Tibial nerve (tissue), 4 donors: ENCODE results near the gene ST6GALNAC1. TPM values are rescaled to one million over a fixed set of nuclear protein-coding genes. Genes with fewer than 3 reads are reported as not detected.

Source experiments
- DNase-seq, 2 donors: peaks; one replicate each; pipeline ENCODE4 v3.0.0-alpha.2; 2019; ENCODE audit warnings: low spot score in 2 of 2
- H3K27ac ChIP-seq, 4 donors: fragments of 200-600 bp; sonication (generic) in 3 of 4; one replicate each; pipeline ENCODE4 v1.5.1; 2017 to 2019; ENCODE audit warnings: mild to moderate bottlenecking in 1 of 4
- H3K27me3 ChIP-seq, 2 donors: fragments of 200-600 bp; sonication (generic) in 1 of 2; one replicate each; pipeline versions ENCODE4 v1.5.1 to v1.6.0; 2017 to 2019
- H3K36me3 ChIP-seq, 3 donors: fragments of 200-600 bp; sonication (generic); one replicate each; pipeline ENCODE4 v1.5.1; 2018 to 2019
- H3K4me1 ChIP-seq, 4 donors: fragments of 200-600 bp; sonication (generic) in 3 of 4; one replicate each; pipeline ENCODE4 v1.5.1; 2017 to 2019
- H3K4me3 ChIP-seq, 4 donors: fragments of 200-600 bp; sonication (generic) in 3 of 4; one replicate each; pipeline ENCODE4 v1.5.1; 2017 to 2019; ENCODE audit warnings: mild to moderate bottlenecking in 1 of 4, moderate library complexity in 1 of 4
- H3K9me3 ChIP-seq, 4 donors: fragments of 200-600 bp; sonication (generic) in 3 of 4; one replicate each; pipeline ENCODE4 v1.5.1; 2017 to 2019
- CTCF ChIP-seq, 5 experiments: fragments of 200-600 bp in 3 of 5; fragments of 450-650 bp in 2 of 5; sonication (generic) in 3 of 5; IDR thresholded peaks; one replicate each; pipeline ENCODE4 v1.5.1; 2016 to 2019; ENCODE audit warnings: antibody characterized with exemption in 5 of 5, mild to moderate bottlenecking in 3 of 5, moderate library complexity in 2 of 5
- EP300 ChIP-seq, 2 donors: sonication (generic); formaldehyde crosslinking; IDR thresholded peaks; one replicate each; pipeline ENCODE4 v1.6.1; 2017; ENCODE audit warnings: antibody characterized with exemption in 2 of 2, mild to moderate bottlenecking in 1 of 2
- POLR2A ChIP-seq, 2 donors: fragments of 450-650 bp; IDR thresholded peaks; one replicate each; pipeline ENCODE4 v1.6.1; 2017; ENCODE audit warnings: antibody characterized with exemption in 2 of 2, mild to moderate bottlenecking in 2 of 2, moderate library complexity in 2 of 2
- WGBS, 2 donors: methylation state at CpG; one replicate each; pipeline ENCODE4 v1.1.5; 2018; 5-methylcytosine and 5-hydroxymethylcytosine counted together
- total RNA-seq, 4 donors: library from RNA; depleted of rRNA; stranded (reverse); fragments of >200 nt; gene quantifications; one replicate each; pipeline ENCODE4 v1.1.0, GENCODE V29; 2016

The ST6GALNAC1 gene
- total RNA-seq, 4 donors from 2014 or later = 2.4 to 13.8 (median 7.4) TPM

- Histone ChIP-seq H3K9me3 (no peaks in the 10 kb centered on the region), H3K27ac (no peak overlapping the region), H3K27me3 (no peaks in the 10 kb centered on the region), H3K36me3 (no peaks in the 10 kb centered on the region), H3K4me3 (no peak overlapping the region), H3K4me1 (peaks cover 0 to 11% (median 5%) of the 10 kb centered on the region in 4 donors)
- TF ChIP-seq CTCF (IDR thresholded peaks at IDR 0.05) = no peak
- no peak for TF ChIP-seq POLR2A (IDR thresholded peaks at IDR 0.05)
- TF ChIP-seq EP300 (IDR thresholded peaks at IDR 0.05) = no peak
- WGBS, 2 donors = 45 to 62% methylated on average over 2 of the region's 2 CpGs
- DNase-seq = no peak
Observed at GRCh38 chr17:76667491-76667755, 23.9 kb upstream of the ST6GALNAC1 start.

- TF ChIP-seq POLR2A (IDR thresholded peaks at IDR 0.05) (no peak), EP300 (IDR thresholded peaks at IDR 0.05) (no peak), CTCF (IDR thresholded peaks at IDR 0.05) (no peak)
- no peaks in the 10 kb centered on the region for H3K4me1 ChIP-seq
- no peak overlapping the region for H3K27ac ChIP-seq
- no peaks in the 10 kb centered on the region for H3K9me3 ChIP-seq
- no peak for DNase-seq
- H3K27me3 ChIP-seq = no peaks in the 10 kb centered on the region
- 59 to 68% methylated on average over 3 of the region's 3 CpGs for WGBS, 2 donors
- no peak overlapping the region for H3K4me3 ChIP-seq
- H3K36me3 ChIP-seq = no peaks in the 10 kb centered on the region
Observed at GRCh38 chr17:76660656-76661042, 17.1 kb upstream of the ST6GALNAC1 start.

DNA sequence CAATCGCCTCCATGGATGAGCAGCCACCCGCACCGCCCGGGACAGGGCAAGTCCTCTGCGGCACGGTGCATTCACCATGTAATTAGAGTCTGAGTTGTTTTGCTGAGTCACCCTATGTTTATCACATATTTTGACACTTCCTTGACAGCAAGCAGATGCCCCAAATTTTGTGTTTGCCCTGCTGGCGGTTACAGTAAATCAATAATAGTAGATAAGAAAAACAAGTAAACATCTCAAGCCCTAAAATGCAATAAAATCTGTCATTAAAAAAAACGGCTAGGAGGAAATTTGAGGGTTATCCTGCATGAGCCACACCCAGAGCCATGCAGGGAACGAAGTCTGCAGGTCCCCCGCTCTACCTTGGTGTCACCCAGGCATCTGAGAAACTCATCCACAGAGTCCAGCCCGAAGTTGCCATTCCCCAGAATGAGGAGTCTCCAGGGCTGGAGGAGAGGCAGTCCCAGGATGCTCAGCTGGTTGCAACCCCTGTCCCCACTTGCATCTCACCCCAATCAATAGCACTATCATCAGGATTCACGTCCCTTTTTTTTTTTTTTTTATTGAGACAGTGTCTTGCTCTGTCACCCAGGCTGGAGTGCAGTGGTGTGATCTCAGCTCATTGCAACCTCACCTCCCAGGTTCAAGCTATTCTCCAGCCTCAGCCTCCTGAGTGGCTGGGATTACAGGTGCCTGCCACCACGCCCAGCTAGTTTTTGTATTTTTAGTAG, 16.5 kb upstream of the ST6GALNAC1 start:
- no peaks in the 10 kb centered on the region for H3K36me3 ChIP-seq
- 37 to 41% methylated on average over 13 of the region's 13 CpGs for WGBS, 2 donors
- H3K4me1 ChIP-seq = no peaks in the 10 kb centered on the region
- no peak for DNase-seq
- H3K4me3 ChIP-seq = no peak overlapping the region
- no peak for TF ChIP-seq EP300 (IDR thresholded peaks at IDR 0.05)
- no peak for TF ChIP-seq POLR2A (IDR thresholded peaks at IDR 0.05)
- no peak for TF ChIP-seq CTCF (IDR thresholded peaks at IDR 0.05)
- no peaks in the 10 kb centered on the region for H3K27me3 ChIP-seq
- H3K27ac ChIP-seq = no peak overlapping the region
- H3K9me3 ChIP-seq = no peaks in the 10 kb centered on the region

DNA sequence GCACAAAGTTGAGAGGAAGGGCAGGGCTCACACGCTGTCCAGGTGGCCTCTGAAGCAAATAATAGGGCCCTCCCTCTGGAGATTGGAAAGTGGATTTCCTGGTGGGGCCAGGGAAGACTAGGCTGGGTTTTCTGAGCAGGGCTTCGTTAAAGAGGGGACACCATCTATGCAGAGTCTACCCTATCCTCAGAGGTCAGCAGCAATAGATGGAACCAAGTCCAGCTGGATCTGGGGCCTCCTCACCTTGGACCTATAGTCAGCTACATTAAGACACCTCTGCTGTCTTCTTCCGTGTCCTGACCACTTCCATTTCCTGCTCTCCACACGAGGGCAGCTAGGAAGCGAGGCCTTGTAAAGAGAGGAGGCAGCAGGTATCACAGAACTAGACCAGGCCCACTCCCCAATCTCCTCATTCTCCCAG, 14.7 kb upstream of the ST6GALNAC1 start:
- no peak for DNase-seq
- 67 to 69% methylated on average over 5 of the region's 5 CpGs for WGBS, 2 donors
- TF ChIP-seq CTCF (IDR thresholded peaks at IDR 0.05) (no peak), EP300 (IDR thresholded peaks at IDR 0.05) (no peak), POLR2A (IDR thresholded peaks at IDR 0.05) (no peak)

DNA sequence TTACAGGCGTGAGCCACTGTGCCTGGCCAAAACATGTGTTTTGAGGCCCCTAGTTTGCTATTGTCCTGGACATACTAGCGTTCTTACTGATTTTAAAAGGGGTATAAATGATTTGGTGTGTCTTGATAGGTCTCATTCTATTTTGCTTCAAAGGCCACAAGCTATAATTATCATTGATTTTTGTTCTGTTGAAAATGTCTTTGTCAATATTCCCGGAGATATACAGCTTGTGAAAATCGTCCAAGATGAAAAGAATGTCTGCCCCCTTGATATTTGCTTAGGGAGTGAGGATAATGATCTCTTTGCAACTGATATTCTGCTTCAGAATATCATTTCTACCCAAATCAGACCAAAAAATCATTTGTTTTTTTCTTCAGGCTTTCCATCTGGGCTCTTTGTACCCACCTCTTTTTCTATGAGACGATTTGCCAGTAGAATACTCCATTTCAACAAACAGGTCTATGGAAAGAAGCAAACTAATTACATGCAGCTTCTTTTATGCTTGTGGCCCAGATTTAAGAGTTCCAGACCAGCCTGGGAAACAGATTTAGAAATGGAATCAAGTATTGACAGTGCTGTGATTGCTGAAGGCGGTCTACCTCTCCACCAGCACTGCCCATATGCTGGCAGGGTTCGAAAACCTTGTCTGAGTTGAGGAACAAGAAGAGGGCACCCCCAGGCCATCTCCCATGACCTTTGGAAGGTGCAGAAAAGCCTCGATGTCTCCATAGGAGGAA, 14.1 kb upstream of the ST6GALNAC1 start:
- Histone ChIP-seq H3K27ac (no peak overlapping the region), H3K36me3 (no peaks in the 10 kb centered on the region), H3K4me1 (no peaks in the 10 kb centered on the region), H3K9me3 (no peaks in the 10 kb centered on the region), H3K27me3 (no peaks in the 10 kb centered on the region), H3K4me3 (no peak overlapping the region)
- TF ChIP-seq EP300 (IDR thresholded peaks at IDR 0.05) = no peak
- TF ChIP-seq POLR2A (IDR thresholded peaks at IDR 0.05) = no peak
- no peak for TF ChIP-seq CTCF (IDR thresholded peaks at IDR 0.05)
- WGBS, 2 donors = 73 to 80% methylated on average over 8 of the region's 8 CpGs
- no peak for DNase-seq

More for the DNA sequence above, 14.7 kb upstream of the ST6GALNAC1 start:
- H3K4me3 ChIP-seq = no peak overlapping the region
- no peaks in the 10 kb centered on the region for H3K4me1 ChIP-seq
- H3K27ac ChIP-seq = no peak overlapping the region
- no peaks in the 10 kb centered on the region for H3K9me3 ChIP-seq
- H3K36me3 ChIP-seq = no peaks in the 10 kb centered on the region
- no peaks in the 10 kb centered on the region for H3K27me3 ChIP-seq
